ENCODE measurements around the gene PALM.

Gene PALM

DNA sequence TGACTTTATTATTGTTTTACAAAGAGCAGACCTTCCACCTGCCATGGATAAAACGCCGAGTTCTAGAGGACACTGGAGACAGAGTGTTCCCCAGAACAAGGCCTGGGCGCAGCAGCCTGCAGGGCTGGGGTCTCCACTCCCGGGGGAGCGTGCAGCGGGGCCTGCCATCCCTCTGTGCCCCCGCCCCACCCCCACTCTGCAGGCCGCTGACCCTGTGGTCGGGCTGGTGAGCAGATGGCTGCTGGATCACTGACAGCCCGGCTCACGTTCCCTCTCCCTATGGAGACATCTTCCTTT, 79.9 kb downstream of the PALM start:
- DNase-seq = no peak

DNA sequence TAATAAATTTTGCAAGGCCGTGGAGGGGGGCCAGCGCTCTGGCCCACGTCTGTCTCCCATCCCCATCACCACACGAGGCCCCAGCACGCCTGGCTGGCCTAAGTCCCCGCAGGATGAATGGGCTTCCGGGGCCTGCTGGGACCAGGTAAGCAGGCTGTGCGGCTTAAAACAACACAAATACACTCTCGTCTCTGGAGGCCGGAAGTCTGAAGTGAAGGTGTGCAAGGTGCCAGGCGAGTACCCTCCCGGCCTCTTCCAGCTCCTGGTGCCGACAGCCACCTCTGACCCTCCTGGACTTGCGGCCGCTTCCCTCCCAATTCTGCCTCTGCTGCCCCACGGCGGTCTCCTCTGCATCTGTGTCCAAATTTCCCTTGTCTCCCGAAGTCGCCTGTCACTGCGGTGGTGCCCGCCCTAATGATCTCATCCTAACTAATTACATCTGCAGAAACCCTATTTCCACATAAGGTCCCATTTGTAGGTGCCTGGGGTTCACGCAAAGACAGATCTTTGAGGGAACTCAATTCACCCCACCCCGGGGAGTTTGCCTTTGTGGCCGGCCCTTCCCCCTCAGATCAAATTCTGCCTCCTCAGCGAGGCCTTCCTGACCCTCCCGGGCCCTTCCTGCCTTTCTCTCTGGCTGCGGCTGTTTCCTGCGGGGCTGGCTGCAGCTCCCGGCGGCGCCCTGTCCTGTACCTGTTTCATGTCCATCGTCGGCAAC, 80.4 kb downstream of the PALM start:
- DNase-seq = no peak

DNA sequence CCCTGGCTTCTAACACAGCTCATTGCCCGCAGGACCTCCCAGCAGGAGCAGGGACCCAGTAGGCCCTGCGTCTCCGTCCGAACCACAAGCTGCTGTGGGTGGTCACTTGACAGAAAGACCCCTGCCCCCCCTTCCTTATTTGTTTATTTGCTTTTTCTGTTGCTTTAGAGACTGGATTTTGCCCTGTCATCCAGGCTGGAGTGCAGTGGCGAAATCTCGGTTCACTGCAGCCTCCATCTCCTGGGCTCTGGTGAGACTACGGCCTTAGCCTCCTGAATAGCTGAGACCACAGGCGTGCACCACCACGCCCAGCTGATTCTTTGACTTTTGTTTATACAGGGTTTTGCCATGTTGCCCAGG, 80.9 kb downstream of the PALM start:
- DNase-seq = no peak

DNA sequence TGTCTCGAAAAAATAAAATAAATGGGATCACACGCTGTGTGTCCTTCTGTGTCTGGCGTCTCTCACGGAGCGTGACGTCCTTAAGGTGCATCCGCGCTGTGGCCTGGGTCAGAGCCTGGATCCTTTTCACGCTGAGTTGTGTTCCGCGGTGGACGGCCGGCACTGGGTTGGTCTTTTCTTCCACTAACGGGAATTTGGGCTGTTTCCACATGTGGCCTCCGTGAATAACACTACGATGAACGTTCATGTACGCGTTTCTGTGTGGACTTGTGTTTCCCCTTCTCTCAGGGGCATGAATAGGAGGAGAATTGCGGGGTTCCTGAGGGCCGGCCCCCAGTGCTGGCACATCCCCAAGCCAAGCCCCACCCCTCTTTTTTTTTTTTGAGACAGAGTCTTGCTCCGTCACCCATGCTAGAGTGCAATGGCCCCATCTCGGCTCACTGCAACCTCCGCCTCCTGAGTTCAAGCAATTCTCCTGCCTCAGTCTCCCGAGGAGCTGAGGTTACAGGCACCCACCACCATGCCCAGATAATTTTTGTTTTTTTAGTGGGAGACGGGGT, 82.4 kb downstream of the PALM start:
- DNase-seq = no peak

DNA sequence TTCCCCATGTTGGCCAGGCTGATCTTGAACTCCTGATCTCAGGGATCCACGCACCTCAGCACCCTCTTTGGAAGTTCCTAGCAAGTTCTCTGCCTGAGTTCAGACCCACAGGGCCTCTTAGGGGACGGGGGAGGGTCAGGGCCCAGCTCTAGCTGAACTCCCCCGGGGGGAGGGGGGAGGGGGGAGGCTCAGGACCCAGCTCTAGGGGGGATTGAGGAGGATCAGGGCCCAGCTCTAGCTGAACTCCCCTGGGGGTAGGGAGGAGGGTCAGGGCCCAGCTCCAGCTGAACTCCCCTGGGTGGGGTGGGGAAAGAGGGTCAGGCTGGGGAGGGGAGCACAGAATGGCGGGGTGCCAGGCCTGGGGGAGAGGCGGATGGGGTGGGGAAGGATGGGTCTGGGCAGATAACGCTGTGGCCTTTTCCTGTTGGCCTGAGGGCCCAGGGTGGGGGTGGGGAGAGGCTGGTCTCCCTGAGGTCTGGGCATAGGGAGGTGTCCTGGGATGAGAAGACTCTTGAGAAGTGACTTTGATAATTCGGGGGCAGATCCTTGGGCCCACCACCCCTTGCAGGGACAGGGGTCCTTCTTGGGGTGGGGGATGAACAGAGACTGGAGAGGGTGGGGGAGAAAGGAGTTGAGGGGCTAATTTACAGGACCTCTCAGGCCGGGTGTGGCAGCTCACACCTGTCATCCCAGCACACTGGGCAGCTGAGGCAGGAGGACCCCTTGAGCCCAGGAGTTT, 83.0 kb downstream of the PALM start:
- no peak for DNase-seq

DNA sequence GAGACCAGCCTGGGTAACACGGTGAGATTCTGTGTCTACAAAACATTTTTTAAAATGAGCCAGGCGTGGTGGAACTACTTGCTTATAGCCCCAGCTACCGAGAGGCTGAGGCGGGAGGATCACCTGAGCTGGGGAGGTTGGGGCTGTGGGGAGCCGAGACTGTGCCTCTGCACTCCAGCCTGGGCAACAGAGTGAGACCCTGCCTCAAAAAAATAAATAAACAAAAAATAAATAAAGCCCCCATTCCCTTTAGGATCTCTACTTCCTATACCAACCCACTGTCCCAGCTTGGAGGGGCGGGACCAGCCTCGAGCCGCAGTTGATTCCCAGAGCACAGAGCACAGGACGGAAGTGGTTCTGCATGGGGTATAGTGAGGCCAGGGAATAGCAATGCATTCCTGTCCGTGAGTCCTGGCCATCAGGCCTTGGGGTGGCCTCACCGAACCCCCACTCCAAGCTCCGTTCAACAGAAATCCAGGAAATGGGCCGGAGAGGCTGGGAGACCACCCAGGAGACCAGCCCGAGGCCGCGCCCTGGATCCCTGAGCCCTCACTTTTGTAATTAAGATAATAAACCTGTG, 83.7 kb downstream of the PALM start:
- DNase-seq = no peak

DNA sequence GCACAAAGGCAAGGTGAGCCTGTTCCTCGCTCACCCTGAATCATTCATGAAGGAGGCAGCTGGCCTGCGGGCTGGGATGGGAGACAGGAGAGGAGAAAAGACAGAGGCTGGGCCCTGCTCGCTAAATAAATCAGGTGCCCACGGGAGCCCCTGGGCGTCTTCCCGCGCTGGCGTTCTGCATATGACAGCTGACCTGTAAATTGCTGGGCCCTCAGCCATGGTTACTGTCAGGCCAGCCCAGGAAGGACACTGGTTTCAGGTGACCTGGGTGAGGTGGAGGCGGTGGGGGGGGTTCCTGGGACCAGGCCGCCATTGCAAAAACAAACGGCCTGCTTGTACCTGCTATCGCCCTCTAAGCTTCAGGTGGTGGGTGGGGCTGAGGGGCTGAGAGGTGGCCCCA, 85.1 kb downstream of the PALM start:
- DNase-seq = no peak

DNA sequence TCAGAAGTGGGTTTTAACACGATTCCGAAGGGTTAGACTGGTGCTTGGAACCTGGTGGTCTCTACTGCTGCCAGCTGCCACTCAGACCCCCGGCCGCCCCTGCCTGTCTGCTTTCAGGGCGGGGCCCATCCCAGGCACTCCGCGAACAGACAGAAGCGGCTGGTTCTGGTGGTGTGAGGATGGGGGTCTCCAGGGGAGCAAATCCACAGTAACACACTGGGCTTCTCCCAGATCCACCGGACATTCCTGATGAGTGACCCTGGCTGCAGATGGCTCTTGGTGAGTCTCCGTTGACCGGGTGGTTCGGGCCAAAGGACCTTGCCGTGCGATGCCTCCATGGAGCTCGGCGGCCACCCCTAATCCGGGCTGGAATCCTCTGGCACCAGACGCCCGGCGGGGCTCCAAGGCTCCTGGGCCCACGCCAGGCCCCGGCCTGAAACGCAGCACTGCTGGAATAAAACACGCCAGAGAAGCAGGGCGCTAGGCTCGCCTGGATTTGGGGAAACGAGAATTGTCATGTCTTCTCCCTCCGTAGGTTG, 86.4 kb downstream of the PALM start:
- no peak for DNase-seq

DNA sequence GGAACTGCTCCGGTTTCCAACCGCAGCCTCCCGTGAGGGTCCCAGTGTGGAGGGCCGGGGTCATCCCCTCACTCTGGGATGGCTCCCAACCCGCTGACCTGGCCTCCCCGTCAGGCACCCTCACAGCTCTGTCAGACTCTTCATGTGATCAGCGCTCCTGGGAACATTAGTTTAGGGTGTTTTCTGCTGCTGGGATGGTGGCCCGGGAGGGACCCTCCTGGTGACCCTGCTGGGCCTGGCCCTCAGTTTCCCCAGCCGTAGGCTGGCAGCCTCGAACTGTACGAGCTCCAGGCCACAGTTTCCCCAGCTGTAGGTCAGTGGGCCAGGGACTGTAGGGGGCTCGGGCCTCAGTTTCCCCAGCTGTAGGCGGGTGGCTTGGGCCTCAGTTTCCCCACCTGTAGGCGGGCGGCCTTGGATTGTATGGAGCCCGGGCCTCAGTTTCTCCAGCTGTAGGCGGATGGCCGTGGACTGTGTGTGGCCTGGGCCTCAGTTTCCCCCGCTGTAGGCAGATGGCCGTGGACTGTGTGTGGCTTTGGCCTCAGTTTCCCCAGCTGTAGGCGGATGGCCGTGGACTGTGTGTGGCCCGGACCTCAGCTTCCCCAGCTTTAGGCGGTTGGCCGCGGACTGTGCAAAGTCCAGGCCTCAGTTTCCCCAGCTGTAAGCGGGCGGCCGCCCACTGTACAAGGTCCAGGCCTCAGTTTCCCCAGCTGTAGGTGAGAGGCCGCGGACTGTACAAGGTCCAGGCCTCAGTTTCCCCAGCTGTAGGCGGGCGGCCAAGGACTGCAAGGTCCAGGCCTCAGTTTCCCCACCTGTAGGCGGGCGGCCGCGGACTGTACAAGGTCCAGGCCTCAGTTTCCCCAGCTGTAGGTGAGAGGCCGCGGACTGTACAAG, 87.2 kb downstream of the PALM start:
- DNase-seq = no peak

DNA sequence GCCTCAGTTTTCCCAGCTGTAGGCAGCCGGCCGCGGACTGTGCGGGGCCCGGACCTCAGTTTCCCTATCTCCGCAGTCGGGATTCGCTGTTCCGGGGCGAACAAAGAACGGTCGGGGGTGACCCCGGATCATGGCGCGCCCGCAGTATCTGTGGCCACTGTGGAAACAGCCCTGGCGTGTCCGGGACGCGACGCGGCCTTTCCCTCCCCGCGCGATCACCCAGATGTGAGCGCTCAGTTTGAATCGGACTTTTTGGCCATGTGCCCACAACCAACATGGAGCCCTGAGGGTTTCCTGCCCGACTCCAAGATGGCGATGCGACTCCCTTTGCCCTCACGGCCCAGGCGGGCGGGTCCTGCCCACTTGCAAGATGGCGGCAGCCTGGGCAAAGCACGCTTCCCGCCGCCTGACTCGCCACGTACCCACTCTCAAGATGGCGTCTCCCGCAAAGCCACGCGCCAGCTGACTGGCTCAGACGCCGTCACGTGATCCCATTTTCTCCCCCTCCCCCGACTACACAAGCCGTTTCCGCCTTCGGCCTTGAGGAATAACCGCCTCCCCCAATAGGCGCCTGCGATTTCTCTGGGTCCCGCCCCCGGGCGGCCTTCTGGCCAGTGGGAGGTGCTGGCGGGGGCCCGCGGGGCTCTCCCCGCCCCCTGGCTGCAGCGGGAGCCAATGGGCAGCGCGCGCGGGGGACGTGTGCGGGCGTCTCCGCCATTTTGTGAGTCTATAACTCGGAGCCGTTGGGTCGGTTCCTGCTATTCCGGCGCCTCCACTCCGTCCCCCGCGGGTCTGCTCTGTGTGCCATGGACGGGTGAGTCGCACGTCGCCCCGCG, 88.2 kb downstream of the PALM start, which contains the start of gene PTBP1:
PTBP1 (plus strand) TSS at position 761 of the 836 bp plus-strand sequence; CDS start at position 807, 46 bp downstream.
- DNase-seq = peak; percentile 98

Data from activated CD8-positive, alpha-beta memory T cell treated with anti-CD3 and anti-CD28 coated beads, Interleukin-2, amount 50 U/mL, for 4 hours (primary cell).